Measurements from ENCODE around the gene PARM1.

PARM1 gene

GRCh38 chr4:75080888-75081287 is 148.0 kb downstream of the PARM1 start:
- DNase-seq (ENCODE audit: low read depth in 2 of 2), result no peak

GRCh38 chr4:75081561-75081960 is 148.6 kb downstream of the PARM1 start:
- no peak for DNase-seq (ENCODE audit: low read depth in 2 of 2)

GRCh38 chr4:75087416-75087815 is 154.5 kb downstream of the PARM1 start:
- DNase-seq (ENCODE audit: low read depth in 2 of 2), result no peak

GRCh38 chr4:75087865-75088264 is 154.9 kb downstream of the PARM1 start:
- DNase-seq (ENCODE audit: low read depth in 2 of 2), result no peak

GRCh38 chr4:75089206-75089605 is 156.3 kb downstream of the PARM1 start:
- no peak for DNase-seq (ENCODE audit: low read depth in 2 of 2)

GRCh38 chr4:75099321-75099720 is 166.4 kb downstream of the PARM1 start:
- no peak for DNase-seq (ENCODE audit: low read depth in 2 of 2)
